Heart left ventricle (tissue), 13 donors: ENCODE data around the gene FIG4.

Experiments used
- POLR2A ChIP-seq, 2 donors: fragments of 450-650 bp; IDR thresholded peaks; one replicate each; pipeline ENCODE4 v1.6.1; 2017; ENCODE audit warnings: antibody characterized with exemption in 2 of 2, mild to moderate bottlenecking in 2 of 2, moderate library complexity in 2 of 2
- TF ChIP-seq, protein P1 (sequence below), 12 donors: fragments of 200-600 bp; sonication (generic) in 4 of 12; IDR thresholded peaks; one replicate each; pipeline versions ENCODE4 v1.5.0 to v1.8.0; 2018 to 2022; ENCODE audit warnings: antibody characterized with exemption in 12 of 12, mild to moderate bottlenecking in 5 of 12
- donor health status: ischemic (EF 13 %, LVEDD 7.1; RV severe dilation, severe dysfunction).
- donor health status: DM: no; HTN: yes; CAD: no.
- donor health status: DM: no; HTN: no; CAD: no.
- donor health status: ischemic (EF 25% LVEDD 6.9; RV normal size, moderate dysfunction).
- donor health status: ischemic (EF 25% LVEDD 5.7; RV mildly dilated, moderate dysfunction).
- donor health status: ischemic (EF 35%, LVEDD 5.7; RV mildly dilated, moderate dysfunction).
- donor health status: nonischemic (EF 11% LVEDD 7.7; RV severe dilation, severe dysfunction).
- donor health status: DM: yes; HTN: yes; CAD: no.
- donor health status: PGD.
- donor health status: ischemic (EF 29% LVEDD 5.4; RV normal size, mild dysfunction).
- donor health status: nonischemic (EF 23%, LVEDD 6.1; RV moderate dilation, normal function).

DNA sequence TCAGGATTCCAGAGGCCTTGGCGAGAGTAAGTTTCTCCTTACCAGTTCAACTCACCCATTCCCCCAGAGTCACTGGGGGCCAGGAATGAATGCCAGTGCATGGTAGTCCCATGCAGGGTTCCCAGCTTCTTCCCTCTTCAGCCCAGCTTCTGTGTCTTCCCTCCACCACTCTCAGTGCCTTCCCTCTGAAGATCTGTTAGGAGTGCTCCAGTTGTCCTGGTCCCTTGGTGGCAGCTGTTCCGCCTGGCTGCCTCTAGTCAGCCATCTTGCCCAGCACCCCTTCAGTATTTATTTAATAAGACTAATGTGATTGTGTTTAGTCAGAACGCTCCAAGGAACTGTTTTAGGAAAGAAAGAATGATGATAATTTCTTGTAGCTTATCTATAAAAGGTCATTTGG lies 23.1 kb downstream of the FIG4 start:
- TF ChIP-seq, protein P1, sequence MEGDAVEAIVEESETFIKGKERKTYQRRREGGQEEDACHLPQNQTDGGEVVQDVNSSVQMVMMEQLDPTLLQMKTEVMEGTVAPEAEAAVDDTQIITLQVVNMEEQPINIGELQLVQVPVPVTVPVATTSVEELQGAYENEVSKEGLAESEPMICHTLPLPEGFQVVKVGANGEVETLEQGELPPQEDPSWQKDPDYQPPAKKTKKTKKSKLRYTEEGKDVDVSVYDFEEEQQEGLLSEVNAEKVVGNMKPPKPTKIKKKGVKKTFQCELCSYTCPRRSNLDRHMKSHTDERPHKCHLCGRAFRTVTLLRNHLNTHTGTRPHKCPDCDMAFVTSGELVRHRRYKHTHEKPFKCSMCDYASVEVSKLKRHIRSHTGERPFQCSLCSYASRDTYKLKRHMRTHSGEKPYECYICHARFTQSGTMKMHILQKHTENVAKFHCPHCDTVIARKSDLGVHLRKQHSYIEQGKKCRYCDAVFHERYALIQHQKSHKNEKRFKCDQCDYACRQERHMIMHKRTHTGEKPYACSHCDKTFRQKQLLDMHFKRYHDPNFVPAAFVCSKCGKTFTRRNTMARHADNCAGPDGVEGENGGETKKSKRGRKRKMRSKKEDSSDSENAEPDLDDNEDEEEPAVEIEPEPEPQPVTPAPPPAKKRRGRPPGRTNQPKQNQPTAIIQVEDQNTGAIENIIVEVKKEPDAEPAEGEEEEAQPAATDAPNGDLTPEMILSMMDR (IDR thresholded peaks at IDR 0.05): no peak
- TF ChIP-seq POLR2A (IDR thresholded peaks at IDR 0.05): no peak
